Measurements from ENCODE around the gene COL23A1. TPM values are rescaled to one million over a fixed set of nuclear protein-coding genes. Genes with fewer than 3 reads are reported as not detected.

The COL23A1 gene
- total and polyA plus RNA-seq, 2 experiments from 2014 or later = 1.1 to 5.1 TPM

GRCh38 chr5:178545176-178545575 lies 45.0 kb downstream of the COL23A1 start:
- H3K79me2 ChIP-seq = no peaks in the 10 kb centered on the region
- H3K4me2 ChIP-seq = no peak overlapping the region
- no peaks in the 10 kb centered on the region for H4K20me1 ChIP-seq (ENCODE audit: insufficient read depth, poor library complexity, severe bottlenecking)
- WGBS (ENCODE audit: low lambda C conversion rate, missing lambda C conversion rate) = 80% methylated on average over 8 of the region's 9 CpGs
- no peak overlapping the region for H2AFZ ChIP-seq
- no peak for TF ChIP-seq EZH2phosphoT487 (IDR thresholded peaks at IDR 0.05; ENCODE audit: low read depth, severe bottlenecking, unreplicated experiment)
- TF ChIP-seq CTCF (IDR thresholded peaks at IDR 0.05; ENCODE audit: poor library complexity) = no peak
- no peak for TF ChIP-seq EZH2 (IDR thresholded peaks at IDR 0.05; ENCODE audit: borderline replicate concordance)
- no peaks in the 10 kb centered on the region for H3K27me3 ChIP-seq
- no peak for DNase-seq (ENCODE audit: low spot score)
- no peak overlapping the region for H3K4me3 ChIP-seq
- H3K4me1 ChIP-seq (ENCODE audit: insufficient read depth) = no peaks in the 10 kb centered on the region
- no peak overlapping the region for H3K27ac ChIP-seq
- no peaks in the 10 kb centered on the region for H3K9me2 ChIP-seq (replicated peaks; ENCODE audit: insufficient read depth)
- no peaks in the 10 kb centered on the region for H3K9me3 ChIP-seq (ENCODE audit: low read depth)
- H3K36me3 ChIP-seq (replicated peaks; ENCODE audit: insufficient read depth, low read depth) = no peaks in the 10 kb centered on the region

- no peaks in the 10 kb centered on the region for H3K36me3 ChIP-seq (replicated peaks; ENCODE audit: insufficient read depth, low read depth)
- 95% methylated on average over 22 of the region's 22 CpGs for WGBS (ENCODE audit: low lambda C conversion rate, missing lambda C conversion rate)
Observed at GRCh38 chr5:178544166-178544834, 45.9 kb downstream of the COL23A1 start.

GRCh38 chr5:178542455-178542854 lies 47.7 kb downstream of the COL23A1 start:
- H3K27me3 ChIP-seq = no peaks in the 10 kb centered on the region
- no peak overlapping the region for H3K4me2 ChIP-seq
- no peaks in the 10 kb centered on the region for H3K4me1 ChIP-seq (ENCODE audit: insufficient read depth)
- no peaks in the 10 kb centered on the region for H3K9me3 ChIP-seq (ENCODE audit: low read depth)
- no peaks in the 10 kb centered on the region for H4K20me1 ChIP-seq (ENCODE audit: insufficient read depth, poor library complexity, severe bottlenecking)
- no peak overlapping the region for H2AFZ ChIP-seq
- peak; percentile 35 for DNase-seq (ENCODE audit: low spot score)
- no peaks in the 10 kb centered on the region for H3K79me2 ChIP-seq
- H3K27ac ChIP-seq = no peak overlapping the region
- WGBS (ENCODE audit: low lambda C conversion rate, missing lambda C conversion rate) = 56% methylated on average over 7 of the region's 7 CpGs
- H3K4me3 ChIP-seq = no peak overlapping the region
- no peak for TF ChIP-seq EZH2 (IDR thresholded peaks at IDR 0.05; ENCODE audit: borderline replicate concordance)
- TF ChIP-seq EZH2phosphoT487 (IDR thresholded peaks at IDR 0.05; ENCODE audit: low read depth, severe bottlenecking, unreplicated experiment) = no peak
- no peak for TF ChIP-seq CTCF (IDR thresholded peaks at IDR 0.05; ENCODE audit: poor library complexity)
- no peaks in the 10 kb centered on the region for H3K36me3 ChIP-seq (replicated peaks; ENCODE audit: insufficient read depth, low read depth)
- H3K9me2 ChIP-seq (replicated peaks; ENCODE audit: insufficient read depth) = no peaks in the 10 kb centered on the region

More at GRCh38 chr5:178544166-178544834, 45.9 kb downstream of the COL23A1 start:
- TF ChIP-seq CTCF (IDR thresholded peaks at IDR 0.05; ENCODE audit: poor library complexity) (no peak), EZH2phosphoT487 (IDR thresholded peaks at IDR 0.05; ENCODE audit: low read depth, severe bottlenecking, unreplicated experiment) (no peak), EZH2 (IDR thresholded peaks at IDR 0.05; ENCODE audit: borderline replicate concordance) (no peak)
- Histone ChIP-seq H3K27ac (no peak overlapping the region), H3K9me3 (ENCODE audit: low read depth) (no peaks in the 10 kb centered on the region), H3K27me3 (no peaks in the 10 kb centered on the region), H2AFZ (no peak overlapping the region), H3K4me3 (no peak overlapping the region), H3K79me2 (no peaks in the 10 kb centered on the region), H3K4me1 (ENCODE audit: insufficient read depth) (no peaks in the 10 kb centered on the region), H3K4me2 (no peak overlapping the region), H4K20me1 (ENCODE audit: insufficient read depth, poor library complexity, severe bottlenecking) (no peaks in the 10 kb centered on the region), H3K9me2 (replicated peaks; ENCODE audit: insufficient read depth) (no peaks in the 10 kb centered on the region)
- no peak for DNase-seq (ENCODE audit: low spot score)

Data from hepatocyte (in vitro differentiated cells).